Neutrophil (primary cell): Measurements from ENCODE around the gene ABLIM2.

Experiments used
- H3K27ac ChIP-seq: fragments of 200-600 bp; sonication (generic); 2 replicates; pipeline ENCODE4 v1.5.1; 2016; ENCODE audit warnings: mild to moderate bottlenecking, moderate library complexity
- H3K27me3 ChIP-seq: fragments of 200-600 bp; sonication (generic); 2 replicates; pipeline ENCODE4 v1.6.0; 2016; ENCODE audit warnings: mild to moderate bottlenecking
- H3K36me3 ChIP-seq: fragments of 200-600 bp; sonication (generic); 2 replicates; pipeline ENCODE4 v1.5.1; 2017
- H3K4me1 ChIP-seq, 2 experiments: fragments of 200-600 bp in 1 of 2; sonication (generic) in 1 of 2; 1 replicate in 1 of 2; 2 replicates in 1 of 2; pipeline versions ENCODE4 v1.5.1 to v1.6.1; 2013 to 2016; ENCODE audit warnings: low read depth in 1 of 2, low read length in 1 of 2, mild to moderate bottlenecking in 1 of 2, moderate library complexity in 1 of 2; ENCODE audit not compliant: control insufficient read depth in 1 of 2, insufficient read depth in 1 of 2
- H3K4me3 ChIP-seq, 2 experiments: fragments of 200-600 bp in 1 of 2; sonication (generic) in 1 of 2; 1 replicate in 1 of 2; 2 replicates in 1 of 2; pipeline ENCODE4 v1.5.1; 2013 to 2016; ENCODE audit warnings: low read depth in 1 of 2, low read length in 1 of 2, mild to moderate bottlenecking in 1 of 2, moderate library complexity in 1 of 2
- H3K9me3 ChIP-seq: fragments of 200-600 bp; sonication (generic); 2 replicates; pipeline ENCODE4 v1.5.1; 2016
- TF ChIP-seq, protein P1 (sequence below): fragments of 200-600 bp; sonication (generic); IDR thresholded peaks from 2 replicates; pipeline ENCODE4 v1.5.1; 2016; ENCODE audit warnings: antibody characterized with exemption

The ABLIM2 gene

DNA sequence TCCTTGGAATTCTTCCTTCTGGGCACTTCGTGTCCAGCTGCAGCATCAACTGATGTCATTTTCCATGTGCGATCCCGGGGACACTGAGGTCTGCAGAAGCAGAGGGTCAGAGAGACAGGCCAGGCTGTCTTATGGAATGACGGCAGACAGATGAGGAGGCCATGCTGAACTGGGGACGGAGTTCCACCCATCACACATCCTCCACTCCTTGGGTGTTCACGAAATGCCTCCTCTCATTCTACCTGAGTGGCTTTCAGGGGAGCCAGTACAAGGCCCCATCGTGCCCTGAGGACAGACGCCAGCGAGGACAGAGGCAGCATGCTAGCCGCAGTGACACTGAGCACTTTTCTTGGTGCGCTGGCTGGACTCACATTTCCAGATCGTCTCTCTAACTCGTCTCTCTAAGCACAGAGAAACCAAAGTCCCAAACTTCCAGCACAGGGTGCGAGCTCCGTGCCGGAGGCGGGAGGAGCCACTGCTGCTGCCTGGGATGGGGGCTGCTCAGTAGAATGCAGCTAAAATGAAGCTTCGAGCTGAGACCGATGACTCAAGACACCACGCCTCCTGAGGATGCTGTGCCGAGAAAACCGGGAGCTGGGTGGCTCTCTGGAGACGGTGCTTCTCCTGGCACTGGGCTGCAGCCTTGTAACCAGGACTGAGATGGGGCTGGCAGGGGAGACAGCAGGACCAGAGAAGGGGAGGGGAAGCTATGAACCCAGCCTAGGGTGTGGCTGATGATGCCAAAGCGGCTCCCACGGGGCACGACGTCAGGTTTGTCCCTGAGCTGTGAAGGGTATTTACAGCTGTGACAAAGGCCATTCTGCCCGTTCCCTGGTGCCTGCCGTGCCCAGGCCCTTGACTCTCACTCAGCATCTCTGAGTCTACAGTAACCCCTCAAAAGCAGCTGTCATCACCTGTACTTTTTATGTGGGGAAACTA is 8.2 kb downstream of the ABLIM2 start:
- no peak overlapping the region for H3K4me3 ChIP-seq
- no peaks in the 10 kb centered on the region for H3K4me1 ChIP-seq
- no peaks in the 10 kb centered on the region for H3K9me3 ChIP-seq
- no peak overlapping the region for H3K27ac ChIP-seq
- TF ChIP-seq, protein P1, sequence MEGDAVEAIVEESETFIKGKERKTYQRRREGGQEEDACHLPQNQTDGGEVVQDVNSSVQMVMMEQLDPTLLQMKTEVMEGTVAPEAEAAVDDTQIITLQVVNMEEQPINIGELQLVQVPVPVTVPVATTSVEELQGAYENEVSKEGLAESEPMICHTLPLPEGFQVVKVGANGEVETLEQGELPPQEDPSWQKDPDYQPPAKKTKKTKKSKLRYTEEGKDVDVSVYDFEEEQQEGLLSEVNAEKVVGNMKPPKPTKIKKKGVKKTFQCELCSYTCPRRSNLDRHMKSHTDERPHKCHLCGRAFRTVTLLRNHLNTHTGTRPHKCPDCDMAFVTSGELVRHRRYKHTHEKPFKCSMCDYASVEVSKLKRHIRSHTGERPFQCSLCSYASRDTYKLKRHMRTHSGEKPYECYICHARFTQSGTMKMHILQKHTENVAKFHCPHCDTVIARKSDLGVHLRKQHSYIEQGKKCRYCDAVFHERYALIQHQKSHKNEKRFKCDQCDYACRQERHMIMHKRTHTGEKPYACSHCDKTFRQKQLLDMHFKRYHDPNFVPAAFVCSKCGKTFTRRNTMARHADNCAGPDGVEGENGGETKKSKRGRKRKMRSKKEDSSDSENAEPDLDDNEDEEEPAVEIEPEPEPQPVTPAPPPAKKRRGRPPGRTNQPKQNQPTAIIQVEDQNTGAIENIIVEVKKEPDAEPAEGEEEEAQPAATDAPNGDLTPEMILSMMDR, result no peak
- H3K36me3 ChIP-seq, result no peaks in the 10 kb centered on the region
- H3K27me3 ChIP-seq, result peaks cover 50% of the 10 kb centered on the region

DNA sequence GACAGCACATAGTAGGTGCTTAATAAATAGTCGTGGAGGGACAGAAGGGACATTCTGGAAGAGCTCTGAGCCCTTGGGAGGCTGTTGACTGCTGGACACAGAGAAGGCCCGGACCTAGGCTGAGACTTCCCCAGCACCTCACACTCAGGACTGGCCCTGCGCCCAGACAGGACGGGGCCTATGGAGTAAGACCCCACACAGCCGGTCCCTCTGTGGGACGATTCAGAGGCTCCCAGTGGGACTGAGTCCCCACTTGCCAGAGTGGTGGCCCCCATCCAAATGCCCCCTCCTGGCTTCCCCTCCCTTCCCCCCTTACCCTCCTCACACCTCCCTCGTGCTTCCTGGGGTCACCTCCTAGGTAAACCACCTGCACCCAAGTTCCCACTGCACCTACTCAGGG is 8.9 kb downstream of the ABLIM2 start:
- TF ChIP-seq, protein P1, result no peak
- no peak overlapping the region for H3K4me3 ChIP-seq
- H3K27ac ChIP-seq, result no peak overlapping the region
- peaks cover 50% of the 10 kb centered on the region for H3K27me3 ChIP-seq
- no peaks in the 10 kb centered on the region for H3K36me3 ChIP-seq
- H3K9me3 ChIP-seq, result no peaks in the 10 kb centered on the region
- H3K4me1 ChIP-seq, result no peaks in the 10 kb centered on the region

DNA sequence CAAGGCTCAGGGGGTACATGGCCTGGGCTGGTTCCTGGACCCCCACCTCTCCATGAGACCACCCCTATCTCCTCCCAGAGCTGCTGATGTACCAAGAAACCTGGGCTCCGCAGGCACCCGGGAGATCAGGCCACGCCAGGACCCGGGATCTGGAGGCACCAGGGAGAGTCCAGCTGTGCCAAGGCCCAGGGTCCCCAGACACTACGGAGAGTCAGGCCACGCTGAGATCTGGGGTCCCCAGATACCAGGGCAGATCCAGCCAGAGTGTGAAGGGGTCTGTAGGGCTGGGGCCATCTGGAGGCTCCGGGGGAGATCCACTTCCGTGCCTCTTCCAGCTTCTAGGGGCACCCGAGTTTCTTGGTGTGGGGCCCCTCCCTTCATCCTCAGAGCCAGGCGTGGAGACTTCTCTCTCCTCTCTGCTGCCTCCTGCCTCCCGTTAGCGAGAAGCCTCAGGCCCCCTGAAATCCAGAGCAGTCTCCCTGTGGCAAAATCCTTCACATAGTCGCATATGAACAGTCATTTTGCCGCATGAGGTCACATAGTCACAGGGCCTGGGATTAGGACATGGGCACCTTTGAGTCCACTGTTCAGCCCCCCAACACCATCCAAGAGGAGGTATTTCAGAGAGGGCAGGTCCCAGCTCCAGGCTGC is 9.7 kb downstream of the ABLIM2 start:
- Histone ChIP-seq H3K9me3 (no peaks in the 10 kb centered on the region), H3K4me1 (no peaks in the 10 kb centered on the region), H3K27me3 (peaks cover 53% of the 10 kb centered on the region), H3K36me3 (no peaks in the 10 kb centered on the region), H3K4me3 (no peak overlapping the region), H3K27ac (no peak overlapping the region)
- TF ChIP-seq, protein P1, result no peak

DNA sequence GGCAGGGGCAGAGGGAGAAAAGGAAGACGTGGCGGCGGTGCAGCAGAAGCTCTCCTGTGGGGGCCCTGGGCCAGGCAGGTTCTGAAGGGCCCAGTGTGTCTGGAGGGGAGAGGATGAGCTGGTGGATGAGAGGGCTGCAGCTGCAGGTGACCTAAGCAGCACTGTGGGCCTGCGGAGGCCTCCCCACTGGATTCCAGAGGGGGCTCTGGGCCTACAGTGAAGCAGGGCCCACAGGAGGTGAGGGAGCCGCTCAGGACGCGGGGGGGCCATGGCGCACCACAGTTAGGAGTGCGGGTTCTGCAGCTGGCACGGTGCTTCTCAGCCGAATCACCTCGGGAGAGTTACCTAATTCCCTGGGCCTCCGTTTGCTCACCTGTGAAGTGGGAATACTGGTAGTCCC is 10.5 kb downstream of the ABLIM2 start:
- H3K4me3 ChIP-seq, result no peak overlapping the region
- H3K27me3 ChIP-seq, result peaks cover 55% of the 10 kb centered on the region
- no peaks in the 10 kb centered on the region for H3K9me3 ChIP-seq
- no peaks in the 10 kb centered on the region for H3K36me3 ChIP-seq
- no peaks in the 10 kb centered on the region for H3K4me1 ChIP-seq
- no peak overlapping the region for H3K27ac ChIP-seq
- TF ChIP-seq, protein P1, result no peak

DNA sequence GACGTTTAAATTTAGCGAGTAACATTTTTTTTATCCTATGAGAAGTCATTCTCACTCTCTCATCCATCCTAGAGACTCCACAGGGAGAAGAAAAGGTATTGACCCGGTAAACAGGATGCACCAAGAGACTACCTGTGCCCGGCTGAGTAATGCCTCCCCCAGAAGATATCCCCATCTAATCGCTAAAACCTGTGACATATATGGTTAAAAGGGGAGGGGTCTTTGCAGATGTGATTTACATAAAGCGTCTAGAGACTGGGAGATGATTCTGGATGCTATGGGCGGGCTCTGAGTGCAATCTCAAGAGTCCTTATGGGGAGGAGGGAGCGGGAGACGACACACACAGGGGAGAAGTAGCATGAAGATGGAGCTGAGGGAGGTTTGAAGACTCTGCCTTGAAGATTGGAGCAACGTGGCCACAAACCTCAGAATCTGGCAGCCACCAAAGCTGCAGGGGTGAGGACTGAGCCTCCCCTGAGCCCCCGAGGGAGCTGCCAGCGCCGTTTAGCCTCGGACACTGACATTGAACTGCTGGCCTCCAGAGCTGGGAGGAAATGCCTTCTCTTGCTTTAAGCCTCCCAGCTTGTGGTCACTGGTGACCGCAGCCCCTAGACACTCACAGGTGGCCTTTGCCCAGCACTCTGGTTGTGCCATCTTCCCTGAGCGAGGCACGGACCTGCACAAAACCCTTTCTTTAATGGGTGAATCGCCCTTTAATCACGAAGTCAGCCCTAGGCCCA is 11.2 kb downstream of the ABLIM2 start:
- Histone ChIP-seq H3K36me3 (no peaks in the 10 kb centered on the region), H3K4me1 (no peaks in the 10 kb centered on the region), H3K27me3 (peaks cover 57% of the 10 kb centered on the region), H3K4me3 (no peak overlapping the region), H3K9me3 (no peaks in the 10 kb centered on the region), H3K27ac (no peak overlapping the region)
- TF ChIP-seq, protein P1, result no peak
